ENCODE results near the gene HNRNPU. TPM values are rescaled to one million over a fixed set of nuclear protein-coding genes. Genes with fewer than 3 reads are reported as not detected.

The HNRNPU gene
- total RNA-seq, 1 donor from 2014 or later: 358 TPM

DNA sequence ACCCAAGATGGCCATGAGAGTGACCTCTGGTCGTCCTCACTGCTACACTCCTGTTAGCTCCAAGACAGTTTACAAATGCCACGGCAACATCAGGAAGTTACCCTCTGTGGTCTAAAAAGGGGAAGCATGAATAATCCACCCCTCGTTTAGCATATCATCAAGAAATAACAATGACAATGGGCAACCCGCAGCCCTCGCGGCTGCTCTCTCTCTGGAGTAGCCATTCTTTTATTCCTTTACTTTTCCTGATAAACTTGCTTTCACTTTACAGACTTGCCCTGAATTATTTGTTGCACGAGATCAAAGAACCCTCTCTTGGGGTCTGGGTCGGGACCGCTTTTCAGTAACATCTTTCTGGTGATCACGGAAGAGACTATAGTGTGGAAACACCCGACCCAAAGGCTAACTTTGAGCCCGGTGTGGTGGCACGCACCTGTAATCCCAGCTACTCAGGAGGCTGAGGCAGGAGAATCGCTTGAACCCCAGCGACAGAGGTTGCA is 48.7 kb downstream of the HNRNPU start:
- Histone ChIP-seq H3K4me3 (ENCODE audit: low read depth, low read length) (no peak overlapping the region), H3K36me3 (ENCODE audit: control insufficient read depth, insufficient read depth, low read length) (no peaks in the 10 kb centered on the region), H3K27me3 (ENCODE audit: control insufficient read depth, insufficient read depth, low read length) (no peaks in the 10 kb centered on the region)
- DNase-seq (ENCODE audit: low read depth): no peak
- TF ChIP-seq, protein P1, sequence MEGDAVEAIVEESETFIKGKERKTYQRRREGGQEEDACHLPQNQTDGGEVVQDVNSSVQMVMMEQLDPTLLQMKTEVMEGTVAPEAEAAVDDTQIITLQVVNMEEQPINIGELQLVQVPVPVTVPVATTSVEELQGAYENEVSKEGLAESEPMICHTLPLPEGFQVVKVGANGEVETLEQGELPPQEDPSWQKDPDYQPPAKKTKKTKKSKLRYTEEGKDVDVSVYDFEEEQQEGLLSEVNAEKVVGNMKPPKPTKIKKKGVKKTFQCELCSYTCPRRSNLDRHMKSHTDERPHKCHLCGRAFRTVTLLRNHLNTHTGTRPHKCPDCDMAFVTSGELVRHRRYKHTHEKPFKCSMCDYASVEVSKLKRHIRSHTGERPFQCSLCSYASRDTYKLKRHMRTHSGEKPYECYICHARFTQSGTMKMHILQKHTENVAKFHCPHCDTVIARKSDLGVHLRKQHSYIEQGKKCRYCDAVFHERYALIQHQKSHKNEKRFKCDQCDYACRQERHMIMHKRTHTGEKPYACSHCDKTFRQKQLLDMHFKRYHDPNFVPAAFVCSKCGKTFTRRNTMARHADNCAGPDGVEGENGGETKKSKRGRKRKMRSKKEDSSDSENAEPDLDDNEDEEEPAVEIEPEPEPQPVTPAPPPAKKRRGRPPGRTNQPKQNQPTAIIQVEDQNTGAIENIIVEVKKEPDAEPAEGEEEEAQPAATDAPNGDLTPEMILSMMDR (IDR thresholded peaks at IDR 0.05; ENCODE audit: insufficient read depth, low read length, poor library complexity, severe bottlenecking): no peak

DNA sequence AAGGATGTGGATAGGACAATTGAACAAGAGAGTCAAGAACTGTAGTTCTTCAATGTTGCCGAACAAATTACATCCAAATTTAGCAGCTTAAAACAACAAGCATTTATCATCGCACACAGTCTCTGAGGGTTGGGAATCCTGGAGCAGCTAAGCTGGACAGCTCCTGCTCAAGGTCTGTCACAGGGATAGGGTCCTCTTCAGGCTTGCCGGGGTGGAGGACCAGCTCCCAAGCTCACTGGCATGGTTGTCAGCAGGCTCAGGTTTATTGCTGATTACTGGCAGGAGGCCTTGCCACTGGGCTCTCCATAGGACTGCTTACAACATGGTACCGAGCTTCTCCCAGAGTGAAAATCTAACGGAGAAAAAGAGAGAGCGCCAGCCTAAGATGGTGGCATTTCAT is 51.0 kb downstream of the HNRNPU start:
- H3K4me3 ChIP-seq (ENCODE audit: low read depth, low read length): no peak overlapping the region
- DNase-seq (ENCODE audit: low read depth): no peak
- H3K36me3 ChIP-seq (ENCODE audit: control insufficient read depth, insufficient read depth, low read length): no peaks in the 10 kb centered on the region
- TF ChIP-seq, protein P1 (IDR thresholded peaks at IDR 0.05; ENCODE audit: insufficient read depth, low read length, poor library complexity, severe bottlenecking): no peak
- no peaks in the 10 kb centered on the region for H3K27me3 ChIP-seq (ENCODE audit: control insufficient read depth, insufficient read depth, low read length)

DNA sequence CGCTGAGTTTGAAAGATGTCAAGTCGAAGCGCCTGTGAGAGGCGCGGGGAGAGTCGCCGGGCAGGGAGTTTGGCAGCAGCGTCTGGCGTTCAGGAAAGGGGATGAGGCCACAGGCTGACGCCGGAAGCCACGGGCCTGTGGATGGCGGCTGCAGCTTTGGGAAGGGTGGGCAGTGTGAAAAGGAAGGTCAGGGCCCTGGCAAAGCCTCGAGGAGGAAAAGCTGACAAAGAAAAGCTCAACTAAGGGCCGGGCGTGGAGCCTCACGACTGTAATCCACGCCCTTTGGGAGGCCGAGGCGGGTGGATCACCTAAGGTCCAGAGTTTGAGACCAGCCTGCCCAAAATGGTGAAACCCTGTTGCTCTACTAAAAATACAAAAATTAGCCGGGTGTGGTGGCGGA is 54.1 kb downstream of the HNRNPU start:
- no peaks in the 10 kb centered on the region for H3K36me3 ChIP-seq (ENCODE audit: control insufficient read depth, insufficient read depth, low read length)
- TF ChIP-seq, protein P1 (IDR thresholded peaks at IDR 0.05; ENCODE audit: insufficient read depth, low read length, poor library complexity, severe bottlenecking): no peak
- no peak for DNase-seq (ENCODE audit: low read depth)
- H3K27me3 ChIP-seq (ENCODE audit: control insufficient read depth, insufficient read depth, low read length): no peaks in the 10 kb centered on the region
- H3K4me3 ChIP-seq (ENCODE audit: low read depth, low read length): no peak overlapping the region

DNA sequence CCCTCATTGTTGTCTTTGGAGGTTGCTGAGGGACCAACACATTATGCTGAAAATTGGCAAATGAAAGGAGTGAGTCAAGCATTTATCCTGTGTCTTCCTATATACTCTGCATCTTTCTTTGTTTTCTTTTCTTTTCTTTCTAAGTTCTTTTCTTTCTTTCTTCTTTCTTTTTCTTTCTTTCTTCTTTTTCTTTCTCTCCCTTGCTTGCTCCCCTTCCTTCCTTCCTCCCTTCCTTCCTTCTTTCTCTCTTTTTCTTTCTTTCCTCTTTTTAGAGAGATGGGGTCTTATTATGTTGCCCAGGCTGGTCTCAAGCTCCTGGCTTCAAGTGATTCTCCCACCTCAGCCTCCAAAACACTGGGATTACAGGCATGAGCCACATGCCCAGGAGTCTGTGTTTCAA is 57.2 kb downstream of the HNRNPU start:
- H3K4me3 ChIP-seq (ENCODE audit: low read depth, low read length): no peak overlapping the region
- H3K27me3 ChIP-seq (ENCODE audit: control insufficient read depth, insufficient read depth, low read length): no peaks in the 10 kb centered on the region
- no peaks in the 10 kb centered on the region for H3K36me3 ChIP-seq (ENCODE audit: control insufficient read depth, insufficient read depth, low read length)
- DNase-seq (ENCODE audit: low read depth): no peak
- TF ChIP-seq, protein P1 (IDR thresholded peaks at IDR 0.05; ENCODE audit: insufficient read depth, low read length, poor library complexity, severe bottlenecking): no peak

DNA sequence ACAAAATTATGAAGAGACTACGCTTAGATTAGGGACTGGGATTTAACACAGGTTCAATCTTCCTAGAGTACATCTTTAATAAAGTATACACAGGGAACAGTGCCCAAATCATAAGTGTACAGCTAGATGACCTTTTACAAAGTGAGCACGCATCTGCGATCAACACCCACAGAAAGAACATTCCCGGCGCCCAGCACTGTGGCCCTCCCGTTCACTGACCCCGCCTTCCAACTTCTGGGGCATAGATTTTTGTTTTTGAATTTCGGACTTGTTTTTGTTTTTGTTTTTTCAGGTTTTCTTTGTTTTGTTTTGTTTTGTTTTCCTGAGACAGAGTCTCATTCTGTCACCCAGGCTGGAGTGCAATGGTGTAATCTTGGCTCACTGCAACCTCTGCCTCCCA is 59.5 kb downstream of the HNRNPU start:
- TF ChIP-seq, protein P1 (IDR thresholded peaks at IDR 0.05; ENCODE audit: insufficient read depth, low read length, poor library complexity, severe bottlenecking): no peak
- no peak overlapping the region for H3K4me3 ChIP-seq (ENCODE audit: low read depth, low read length)
- no peaks in the 10 kb centered on the region for H3K27me3 ChIP-seq (ENCODE audit: control insufficient read depth, insufficient read depth, low read length)
- no peaks in the 10 kb centered on the region for H3K36me3 ChIP-seq (ENCODE audit: control insufficient read depth, insufficient read depth, low read length)
- DNase-seq (ENCODE audit: low read depth): no peak

DNA sequence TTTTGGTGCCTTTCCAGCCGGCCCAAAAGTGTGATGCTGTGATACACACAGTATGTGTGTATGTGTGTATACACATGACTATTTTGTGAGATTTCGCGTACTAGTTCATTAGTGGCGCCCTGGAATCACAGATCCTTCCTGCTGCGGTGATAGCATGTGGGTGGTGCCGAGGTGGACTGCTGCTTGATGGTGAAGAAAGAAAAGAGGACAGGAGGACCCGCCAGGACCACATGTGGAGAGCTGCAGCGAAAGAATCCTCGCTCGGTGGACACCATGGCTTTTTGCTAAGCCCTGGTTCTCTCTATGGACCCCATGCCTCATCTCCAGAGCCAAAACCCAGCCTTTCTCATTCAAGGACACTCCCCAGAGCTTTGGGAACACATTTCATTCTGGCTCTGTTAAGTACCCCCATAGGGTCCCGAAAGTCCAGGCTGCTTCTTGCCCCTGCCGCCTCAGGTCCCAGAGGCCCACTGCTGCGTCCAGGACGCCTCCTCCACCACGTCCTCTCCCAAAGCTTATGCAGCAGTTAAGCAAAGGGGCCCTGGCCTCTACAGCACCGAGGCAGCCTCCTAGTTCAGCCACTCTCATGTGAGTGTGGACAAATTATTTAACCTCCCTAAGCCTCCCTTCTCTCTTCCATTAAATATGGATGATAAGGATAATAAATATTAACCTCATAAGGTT is 61.6 kb downstream of the HNRNPU start:
- DNase-seq (ENCODE audit: low read depth): no peak
- Histone ChIP-seq H3K27me3 (ENCODE audit: control insufficient read depth, insufficient read depth, low read length) (no peaks in the 10 kb centered on the region), H3K4me3 (ENCODE audit: low read depth, low read length) (no peak overlapping the region), H3K36me3 (ENCODE audit: control insufficient read depth, insufficient read depth, low read length) (no peaks in the 10 kb centered on the region)
- TF ChIP-seq, protein P1 (IDR thresholded peaks at IDR 0.05; ENCODE audit: insufficient read depth, low read length, poor library complexity, severe bottlenecking): no peak
